Hepatic stellate cell (primary cell): ENCODE measurements around the gene GABRG3.

Experiments used
- DNase-seq: peaks from one replicate; pipeline ENCODE4 v3.0.0; 2011; ENCODE audit warnings: low spot score

The GABRG3 gene

DNA sequence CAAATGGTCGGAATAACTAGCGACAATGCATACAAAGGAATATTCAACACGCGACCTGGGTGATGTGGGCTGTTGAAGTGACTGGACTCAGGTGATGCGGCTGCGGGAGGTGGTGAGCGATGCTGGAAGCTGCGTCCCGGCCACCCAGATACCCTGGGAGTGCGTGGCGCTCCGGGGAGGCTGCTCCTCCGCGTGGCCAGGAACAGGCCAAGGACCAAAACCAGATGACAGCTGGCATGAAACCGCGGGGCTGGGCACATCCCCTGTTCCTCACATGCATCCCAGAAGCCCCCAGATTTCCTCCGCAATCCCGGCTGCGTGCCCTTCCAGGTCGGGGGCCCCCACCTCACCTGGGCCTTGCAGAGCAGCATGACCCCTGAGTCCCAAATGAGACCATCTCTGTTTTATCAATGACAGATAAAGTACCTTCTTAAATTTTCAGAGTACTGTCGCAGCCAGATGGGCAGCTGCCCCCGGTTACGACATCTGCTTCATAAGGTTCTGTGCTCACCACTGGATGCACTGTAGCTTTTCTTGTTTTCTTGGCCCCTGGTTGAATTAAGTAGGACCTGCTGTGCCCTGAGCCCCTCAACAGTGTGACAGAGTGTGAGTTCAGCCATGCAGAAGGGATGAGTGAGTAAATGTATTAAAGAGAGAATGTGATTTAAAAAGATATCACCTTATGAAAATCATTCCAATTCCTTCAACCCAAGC, 278.2 kb downstream of the GABRG3 start:
- no peak for DNase-seq

DNA sequence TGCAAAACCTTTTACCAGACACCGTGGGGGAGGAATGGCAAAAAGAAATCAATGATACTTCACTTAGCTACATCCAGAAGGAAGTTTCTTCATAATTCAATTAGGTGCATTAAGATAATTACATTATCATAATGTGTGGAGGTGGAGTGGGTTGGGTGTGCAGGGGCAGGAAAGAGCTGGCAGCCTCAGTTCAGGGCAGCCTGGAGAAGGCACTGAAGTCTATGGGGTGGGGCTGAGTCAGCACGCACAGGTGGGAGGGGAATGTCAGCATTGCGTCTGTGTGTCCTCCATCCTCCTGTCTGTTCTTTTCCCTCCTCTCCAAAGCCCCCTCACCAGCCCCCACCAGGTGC, 278.8 kb downstream of the GABRG3 start:
- DNase-seq: no peak

DNA sequence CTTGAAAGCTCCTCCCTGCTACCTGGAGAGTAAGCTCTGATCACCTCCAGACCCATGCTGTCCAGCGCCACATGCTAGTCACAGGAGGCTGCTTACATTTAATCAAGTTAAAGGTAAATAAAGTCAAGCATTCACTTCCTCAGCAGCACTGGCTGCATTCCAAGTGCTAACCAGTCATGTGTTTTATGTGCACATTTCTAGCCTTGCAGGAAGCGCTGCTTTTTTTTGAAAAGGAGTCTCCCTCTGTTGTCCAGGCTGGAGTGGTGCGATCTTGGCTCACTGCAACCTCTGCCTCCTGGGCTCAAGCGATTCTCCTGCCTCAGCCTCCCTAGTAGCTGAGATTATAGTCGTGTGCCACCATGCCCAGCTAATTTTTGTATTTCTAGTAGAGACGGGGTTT, 279.2 kb downstream of the GABRG3 start:
- DNase-seq: no peak

DNA sequence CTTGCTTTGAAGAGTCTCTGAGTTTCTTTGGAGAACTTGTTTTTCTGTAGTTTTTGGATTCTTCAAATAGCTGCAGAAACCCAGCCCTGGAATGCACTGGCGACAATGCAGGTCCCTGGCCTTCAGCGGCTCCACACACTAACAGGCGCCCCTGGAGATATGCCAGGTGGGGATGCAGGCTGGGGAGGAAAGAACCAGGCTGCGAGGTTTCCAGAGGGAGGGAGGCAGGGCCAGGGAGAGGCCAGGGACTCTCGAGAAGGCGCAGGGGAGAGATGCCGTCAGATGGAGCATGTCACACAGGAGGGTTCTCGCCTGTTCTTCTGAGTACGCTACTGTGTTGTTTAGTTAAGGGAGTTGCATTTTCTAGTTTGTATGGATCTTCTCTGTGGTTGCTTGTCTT, 283.1 kb downstream of the GABRG3 start:
- no peak for DNase-seq

DNA sequence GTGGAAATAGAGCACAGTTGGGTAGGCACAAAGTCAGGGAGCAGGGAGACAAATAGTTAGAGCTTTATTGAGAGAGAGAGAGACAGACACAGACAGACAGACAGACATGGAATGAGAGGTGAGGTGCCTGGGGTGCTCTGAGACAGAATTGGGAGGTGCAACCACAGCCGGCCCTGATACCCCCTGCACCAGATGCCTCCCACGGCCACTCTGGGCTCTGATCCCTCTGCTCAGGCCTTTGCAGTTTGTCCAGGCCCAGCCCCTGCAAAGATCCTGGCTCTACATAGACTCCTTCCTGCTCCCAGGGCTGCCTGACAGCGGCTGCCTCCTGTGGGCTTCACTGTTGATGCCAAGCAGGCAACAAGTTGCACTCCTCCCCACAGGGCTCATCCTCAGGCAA, 283.8 kb downstream of the GABRG3 start:
- DNase-seq: no peak

DNA sequence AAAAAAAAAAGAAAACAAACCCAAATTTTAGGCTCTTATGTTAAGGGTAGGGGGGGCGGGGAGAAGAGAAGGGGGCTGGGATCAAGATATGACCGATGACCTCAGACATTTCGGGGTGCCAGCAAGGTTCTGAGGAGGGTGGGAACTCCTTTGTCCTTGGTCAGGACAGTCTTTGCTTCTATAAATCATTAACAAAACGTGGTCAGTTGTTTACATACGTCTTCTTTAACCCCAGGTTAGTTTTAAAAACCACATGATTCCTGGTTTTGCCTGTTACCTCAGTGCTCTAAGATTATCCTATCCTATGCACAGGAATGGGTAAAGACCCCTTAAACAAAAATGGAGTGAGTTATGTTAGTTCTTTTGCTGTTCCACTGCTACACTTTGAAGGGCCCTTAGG, 285.5 kb downstream of the GABRG3 start:
- DNase-seq: no peak

DNA sequence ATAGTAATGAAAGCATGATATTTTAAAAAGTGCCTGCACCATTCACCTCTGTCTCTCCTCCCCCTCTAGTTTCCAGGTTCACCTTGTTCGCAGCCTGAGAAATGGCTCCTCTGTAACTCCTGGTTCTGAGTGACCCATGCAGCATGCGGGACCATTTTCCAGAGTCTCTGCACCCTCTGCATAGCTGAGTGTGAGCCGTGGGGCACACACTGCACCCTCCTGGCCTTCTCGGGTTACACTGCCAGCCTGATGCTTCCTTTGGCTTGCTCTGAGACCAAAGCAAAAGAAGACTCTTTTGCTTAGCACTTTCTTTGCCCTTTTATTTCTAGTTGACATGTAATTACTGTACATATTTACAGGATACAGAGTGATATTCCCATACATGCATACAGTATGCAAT, 287.3 kb downstream of the GABRG3 start:
- no peak for DNase-seq

DNA sequence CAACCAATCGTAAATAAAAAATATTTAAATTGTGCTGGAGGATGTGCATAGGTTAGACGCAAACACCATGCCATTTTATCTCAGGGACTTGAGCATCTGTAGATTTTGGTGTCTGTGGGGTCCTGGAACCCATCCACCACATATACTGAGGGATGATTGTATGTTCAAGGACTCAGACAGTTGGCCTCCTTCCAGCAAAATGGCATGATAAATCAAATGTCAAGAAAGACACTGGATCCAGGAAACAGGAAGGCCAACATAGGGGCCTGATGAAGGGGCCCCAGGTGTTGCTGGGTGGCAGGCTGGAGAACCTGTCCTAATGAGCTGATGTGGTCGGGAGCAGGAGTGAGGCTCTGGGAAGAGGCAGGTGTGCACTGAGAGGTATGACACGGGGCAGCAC, 289.5 kb downstream of the GABRG3 start:
- no peak for DNase-seq

DNA sequence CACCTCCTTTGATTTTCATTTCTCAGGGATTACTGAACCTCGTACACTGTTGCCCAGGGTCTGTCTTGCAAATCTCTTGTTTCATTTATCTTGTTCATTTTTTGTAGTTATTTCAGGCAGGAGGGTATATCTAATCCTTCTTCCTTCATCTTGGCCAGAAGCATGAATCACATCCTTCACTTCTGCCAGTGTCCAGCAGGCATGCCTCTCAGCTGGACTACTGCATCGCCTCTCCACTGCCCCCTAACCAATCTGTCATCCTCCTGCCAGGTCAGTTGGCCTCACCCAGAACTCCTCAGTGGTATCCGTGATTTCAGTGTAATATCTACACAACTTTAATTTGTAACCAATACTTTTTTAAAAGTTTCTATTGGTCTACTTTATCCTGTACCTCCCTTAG, 297.9 kb downstream of the GABRG3 start:
- DNase-seq: no peak

DNA sequence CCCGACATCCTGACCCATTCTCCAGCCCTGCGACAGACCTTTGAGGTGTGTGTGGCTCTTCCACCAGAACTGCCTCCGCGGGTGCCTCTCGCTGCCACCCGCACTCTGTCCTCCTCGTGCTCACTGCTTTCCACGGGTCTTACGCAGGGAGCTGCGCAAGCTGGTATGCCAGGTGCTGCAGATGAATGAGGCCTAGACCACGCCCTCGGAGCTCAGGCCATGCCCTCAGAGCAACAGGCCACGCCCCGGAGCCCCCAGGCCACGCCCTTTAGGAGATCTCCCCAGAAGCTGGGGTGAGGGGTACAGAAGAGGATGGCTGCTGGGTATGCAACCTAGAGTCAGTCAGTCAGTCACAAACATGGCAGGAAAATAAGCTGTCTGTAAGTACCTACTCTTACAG, 300.3 kb downstream of the GABRG3 start:
- no peak for DNase-seq

DNA sequence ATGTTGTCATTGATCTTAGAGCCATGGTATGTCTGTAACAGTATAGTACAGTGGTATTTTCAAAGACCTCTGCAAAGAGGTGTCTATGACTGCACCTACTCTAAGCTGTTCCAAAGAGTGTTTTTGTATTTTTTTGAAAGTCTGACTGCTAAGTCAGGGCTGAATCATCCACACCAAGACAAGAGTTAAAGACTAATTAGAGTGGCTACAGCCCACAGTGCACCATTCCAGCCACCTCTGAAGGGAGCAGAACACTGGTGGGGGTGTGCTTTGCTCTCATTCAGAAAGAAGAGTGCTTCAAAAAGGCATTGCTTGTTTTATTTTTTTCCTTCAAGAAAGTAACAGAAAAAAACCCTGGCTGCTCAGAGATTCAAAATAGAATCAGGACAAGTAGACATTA, 301.4 kb downstream of the GABRG3 start:
- DNase-seq: no peak

DNA sequence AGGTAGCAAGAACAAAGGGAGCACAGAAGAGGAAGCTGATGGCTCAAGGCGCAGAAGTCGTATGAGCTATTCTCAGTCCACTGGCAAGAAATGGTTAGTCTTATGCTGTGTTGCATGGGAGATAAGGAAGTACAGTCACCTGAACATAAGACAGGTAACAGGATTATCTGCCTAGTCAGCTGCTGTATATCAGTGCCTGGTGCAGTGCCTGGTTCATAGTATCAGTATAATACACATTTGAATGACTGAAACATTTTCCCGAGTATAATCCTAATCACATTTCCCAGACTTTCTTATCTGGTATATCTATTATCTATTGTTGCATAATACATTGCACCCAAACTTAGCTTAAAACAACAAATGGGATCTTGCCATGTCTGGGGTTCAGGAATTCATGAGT, 302.5 kb downstream of the GABRG3 start:
- no peak for DNase-seq

DNA sequence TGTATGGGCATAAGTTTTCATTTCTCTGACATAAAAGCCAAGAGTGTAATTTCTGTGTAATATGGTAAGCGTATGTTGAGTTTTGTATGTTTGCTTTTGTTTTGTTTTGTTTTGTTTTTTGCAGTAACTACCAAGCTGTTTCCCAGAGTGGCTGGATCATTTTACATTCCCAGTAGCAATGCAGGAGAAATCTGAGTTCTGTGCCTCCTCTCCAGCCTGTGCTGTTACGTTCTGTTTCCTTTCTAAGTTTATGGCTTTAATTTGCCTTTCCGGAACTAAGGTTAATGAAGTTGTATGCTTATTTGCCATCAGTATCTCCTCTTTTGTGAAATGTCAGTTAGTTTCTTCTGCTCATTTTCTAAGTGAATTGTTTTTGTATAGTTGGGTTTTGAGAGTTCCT, 307.8 kb downstream of the GABRG3 start:
- no peak for DNase-seq

DNA sequence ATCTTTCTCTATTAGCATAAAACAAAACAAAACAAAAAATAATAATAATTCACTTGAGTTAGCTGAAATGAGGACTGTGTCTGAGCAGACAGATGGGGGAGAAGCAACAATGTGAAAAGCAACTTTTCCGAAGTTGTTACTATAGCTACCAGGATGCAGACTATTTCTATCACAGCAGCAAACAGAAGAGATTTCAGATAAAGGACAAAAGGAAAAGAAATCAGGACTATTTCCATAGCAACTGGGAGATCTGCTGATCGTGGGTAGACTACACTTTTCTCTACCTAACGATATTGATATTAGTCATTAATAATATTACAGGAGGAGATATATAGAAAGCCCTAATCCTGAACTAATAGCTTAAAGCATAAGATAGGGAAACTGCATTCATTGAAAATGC, 321.7 kb downstream of the GABRG3 start:
- DNase-seq: no peak

DNA sequence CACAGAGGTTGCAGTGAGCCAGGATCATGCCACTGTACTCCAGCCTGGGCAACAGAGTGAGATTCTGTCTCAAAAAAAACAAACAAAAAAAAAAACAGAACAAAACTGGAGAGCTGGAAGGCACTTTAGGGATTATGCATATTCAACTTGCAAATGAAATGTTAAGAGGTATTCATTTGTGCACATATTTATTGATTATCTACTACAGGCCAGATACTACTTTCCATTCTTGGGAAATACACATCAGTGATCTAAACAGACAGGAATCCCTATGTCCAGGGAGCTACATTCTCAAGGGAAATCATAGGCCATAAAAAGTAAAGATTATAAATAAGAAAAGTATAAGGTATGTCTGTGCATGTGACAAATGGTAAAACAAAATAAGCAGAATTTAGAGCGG, 322.6 kb downstream of the GABRG3 start:
- DNase-seq: no peak

DNA sequence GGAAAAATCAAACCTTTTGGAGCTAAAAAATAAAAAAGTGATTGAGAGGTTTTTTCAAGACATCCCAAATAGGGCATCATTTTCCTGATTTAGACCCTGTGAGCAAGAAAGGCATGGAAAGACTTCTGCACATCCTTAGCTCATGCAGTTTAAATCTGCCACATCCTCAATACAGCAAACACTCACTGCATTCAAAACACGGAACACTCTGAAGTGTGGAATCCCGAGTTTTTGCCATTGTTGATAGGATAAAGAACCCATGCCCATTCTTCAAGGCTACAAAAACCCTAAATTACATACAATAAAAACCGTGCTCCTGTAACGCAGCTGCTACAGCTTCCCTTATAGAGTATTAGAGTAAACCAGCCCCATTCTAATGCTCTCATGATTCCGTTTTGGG, 346.8 kb downstream of the GABRG3 start:
- no peak for DNase-seq

DNA sequence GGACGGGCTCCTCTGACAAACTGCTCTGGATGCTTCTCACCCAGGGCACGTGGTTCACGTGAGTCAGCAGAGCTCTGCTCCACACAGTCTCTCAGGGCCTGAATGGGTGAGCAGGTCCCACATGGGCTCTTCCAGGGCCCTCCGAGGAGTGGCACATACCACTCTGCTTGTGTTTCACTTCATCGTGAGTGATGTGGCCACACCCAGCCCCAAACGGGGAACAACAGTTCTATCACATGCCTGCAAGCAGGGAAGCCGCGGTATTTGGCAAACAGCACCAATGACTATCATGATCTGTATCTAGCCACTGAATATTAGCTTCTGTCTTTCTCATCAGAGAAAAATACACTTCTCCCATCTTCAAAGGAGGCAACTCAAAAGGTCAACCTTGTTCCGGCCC, 352.8 kb downstream of the GABRG3 start:
- DNase-seq: no peak

DNA sequence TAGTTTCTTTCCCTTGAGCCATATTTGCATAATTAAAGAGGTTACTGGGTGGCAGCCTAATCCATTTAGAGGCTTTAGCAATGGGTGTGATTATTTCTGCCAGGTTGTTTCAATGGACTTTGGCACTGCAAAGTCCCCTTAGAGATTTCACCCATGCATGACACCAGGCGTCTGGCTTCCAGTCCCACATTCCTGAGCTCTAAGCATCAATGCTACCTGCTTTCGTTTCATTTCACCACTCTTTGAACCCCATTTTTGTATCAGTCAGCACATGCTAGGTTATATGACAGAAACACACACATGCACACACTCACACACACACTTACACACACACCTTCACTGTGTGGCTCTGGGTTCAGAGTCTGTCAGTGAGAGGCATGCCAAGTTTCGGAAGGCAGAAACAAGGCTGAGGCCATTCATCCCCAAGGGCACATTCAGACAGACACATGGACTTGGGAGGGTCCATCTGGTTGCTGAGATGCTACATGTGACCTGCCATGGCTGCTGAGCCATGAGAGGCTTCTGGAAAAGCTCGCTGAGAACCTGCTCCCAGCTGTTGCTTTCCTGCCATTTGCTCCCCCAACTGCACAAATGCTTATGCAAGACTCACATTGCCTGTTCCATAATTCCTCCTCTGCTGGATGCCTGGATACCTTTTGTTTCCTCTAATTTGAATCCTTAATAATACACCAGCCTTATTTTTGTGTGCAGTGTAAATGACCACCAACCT, 354.1 kb downstream of the GABRG3 start:
- DNase-seq: no peak

DNA sequence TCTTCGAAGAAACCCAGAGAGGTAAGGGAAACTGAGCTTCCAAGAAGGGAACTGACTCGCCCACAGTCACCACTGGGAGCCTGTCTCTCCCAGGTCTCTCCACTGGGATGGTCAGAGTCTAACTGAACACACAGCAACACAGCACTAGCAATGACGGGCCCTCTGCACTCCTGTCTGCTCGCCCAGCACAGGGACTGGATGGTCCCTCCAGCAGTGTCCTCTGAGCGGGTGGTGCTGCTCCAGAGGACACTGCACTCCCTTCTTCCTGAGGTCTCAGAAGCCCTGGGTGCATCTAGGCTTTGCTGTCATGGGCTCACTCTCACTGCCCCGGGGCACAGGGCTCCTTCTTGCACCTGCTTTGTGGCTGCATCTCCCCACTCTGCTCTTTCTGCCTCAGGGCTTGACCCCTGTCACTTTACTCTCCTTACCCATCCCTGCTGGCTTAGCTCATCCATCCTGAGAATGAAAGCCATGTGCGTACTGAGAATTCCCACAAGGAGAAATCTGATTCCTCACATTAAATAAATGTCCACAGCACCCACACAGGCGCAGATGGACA, 356.6 kb downstream of the GABRG3 start:
- DNase-seq: no peak

DNA sequence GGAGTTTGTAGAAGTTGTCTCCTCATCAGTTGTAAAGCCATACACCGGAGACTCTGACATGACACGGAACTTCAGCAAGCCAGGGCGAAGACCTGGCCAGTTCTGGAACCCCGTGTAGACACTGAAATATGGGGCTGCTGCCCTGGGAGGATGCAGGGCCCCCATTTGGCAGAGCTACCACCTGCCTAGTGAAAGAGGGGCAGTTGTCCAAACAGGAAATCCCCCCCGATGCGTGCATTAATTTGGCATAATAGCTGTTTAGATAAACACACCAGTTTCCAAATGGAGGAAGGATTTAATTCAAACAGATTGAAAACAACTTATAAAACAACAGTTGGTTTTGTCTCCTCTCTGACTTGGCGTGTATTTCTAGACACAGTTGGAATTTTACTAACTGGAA, 357.2 kb downstream of the GABRG3 start:
- DNase-seq: no peak

DNA sequence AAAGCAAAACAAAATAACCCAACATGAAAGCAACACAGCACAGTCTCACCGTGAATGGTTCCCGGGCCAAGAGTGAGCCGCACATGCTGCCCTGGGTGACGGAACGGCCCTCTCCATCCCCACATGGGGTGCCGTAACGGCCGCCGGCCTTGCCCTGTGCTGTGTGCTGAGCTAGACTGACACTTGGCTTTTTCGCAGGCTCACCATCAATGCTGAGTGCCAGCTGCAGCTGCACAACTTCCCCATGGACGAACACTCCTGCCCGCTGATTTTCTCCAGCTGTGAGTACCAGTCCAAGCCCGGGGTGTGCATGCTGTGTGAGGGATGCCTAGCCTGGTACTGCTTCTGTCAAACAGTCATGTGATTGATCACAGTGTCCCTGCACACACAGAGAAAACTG, 357.6 kb downstream of the GABRG3 start:
- no peak for DNase-seq

DNA sequence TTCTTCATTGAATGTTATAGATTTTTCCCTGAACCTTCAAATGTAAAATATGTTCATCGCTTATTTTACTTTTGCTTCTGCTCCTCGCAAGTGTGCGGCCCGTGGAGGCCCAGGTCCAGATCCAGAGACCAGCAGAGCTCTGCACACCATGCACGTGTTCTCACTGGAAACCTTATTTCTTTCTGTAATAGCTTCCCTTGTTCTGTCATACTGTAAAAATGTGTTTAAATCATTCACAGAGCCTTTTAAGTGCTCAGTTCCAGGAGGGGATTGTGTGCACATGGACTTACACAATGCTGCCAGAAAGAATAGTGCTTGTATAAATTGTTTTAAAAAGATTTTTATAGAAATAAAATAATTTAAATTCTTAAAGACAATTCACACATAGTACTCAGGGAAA, 359.3 kb downstream of the GABRG3 start:
- DNase-seq: no peak

DNA sequence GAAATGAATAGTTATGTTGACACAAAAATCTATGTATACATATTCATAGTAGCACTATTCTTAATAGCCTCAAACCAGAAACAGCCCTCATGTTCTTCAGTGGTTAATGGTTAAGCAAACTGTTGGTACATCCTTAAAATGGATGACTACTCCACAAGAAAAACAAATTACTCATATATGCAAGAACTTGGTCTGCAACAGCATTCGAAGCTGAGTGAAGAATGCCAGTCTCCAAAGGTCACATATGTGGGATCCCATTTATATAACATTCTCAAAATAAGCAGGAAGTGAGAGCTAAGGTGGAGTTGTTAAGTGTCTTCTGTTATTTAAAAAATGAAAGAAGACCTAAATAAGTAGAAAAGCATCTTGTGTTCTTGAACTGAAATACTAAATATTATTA, 365.7 kb downstream of the GABRG3 start:
- DNase-seq: no peak

DNA sequence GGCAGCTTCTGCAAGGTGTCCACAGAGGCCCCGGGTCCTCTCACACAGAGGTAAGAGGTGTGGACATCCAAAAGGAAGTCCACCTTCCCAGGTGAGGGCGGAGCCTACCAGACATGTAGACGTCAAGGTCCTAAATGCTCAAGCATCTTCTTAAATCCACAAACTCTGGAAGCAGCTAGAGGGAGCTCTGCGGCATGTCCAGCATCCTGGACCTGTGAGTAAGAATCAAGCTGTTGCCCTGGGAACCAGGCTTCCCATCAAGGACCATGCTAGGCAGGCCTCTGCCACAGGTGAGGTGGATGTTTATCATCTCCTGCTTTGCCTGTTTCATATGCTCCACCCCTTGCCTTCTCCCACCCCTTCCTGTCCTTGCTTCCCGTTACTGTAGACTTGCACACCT, 368.2 kb downstream of the GABRG3 start:
- no peak for DNase-seq
